Neuronal stem cell (in vitro differentiated cells): ENCODE measurements around the gene ZNF423.

Source experiments
- DNase-seq: peaks from one replicate; pipeline ENCODE4 v3.0.0-alpha.2; 2013; ENCODE audit warnings: low spot score
- H2AFZ ChIP-seq: one replicate; pipeline ENCODE4 v1.6.1; 2013; ENCODE audit warnings: mild to moderate bottlenecking, low read length, inconsistent platforms
- H2AK5ac ChIP-seq: 2 replicates; pipeline ENCODE4 v1.6.1; 2013; ENCODE audit warnings: low read depth, mild to moderate bottlenecking, inconsistent platforms, low read length, moderate library complexity, mixed read lengths
- H2BK120ac ChIP-seq: 2 replicates; pipeline ENCODE4 v1.6.1; 2013; ENCODE audit warnings: low read depth, mild to moderate bottlenecking, inconsistent platforms, low read length, moderate library complexity, mixed read lengths
- H2BK12ac ChIP-seq: one replicate; pipeline ENCODE4 v1.6.1; 2013; ENCODE audit warnings: low read length, inconsistent platforms
- H2BK15ac ChIP-seq: 2 replicates; pipeline ENCODE4 v1.6.1; 2013; ENCODE audit warnings: mild to moderate bottlenecking, low read length, inconsistent platforms, mixed read lengths
- H2BK5ac ChIP-seq: one replicate; pipeline ENCODE4 v1.6.1; 2013; ENCODE audit warnings: inconsistent platforms, mild to moderate bottlenecking, low read length, moderate library complexity
- H3K14ac ChIP-seq: one replicate; pipeline ENCODE4 v1.6.1; 2013; ENCODE audit warnings: low read length, inconsistent platforms
- H3K18ac ChIP-seq: 2 replicates; pipeline ENCODE4 v1.6.1; 2013; ENCODE audit warnings: low read length, inconsistent platforms
- H3K23ac ChIP-seq: 2 replicates; pipeline ENCODE4 v1.6.1; 2013; ENCODE audit warnings: low read depth, mild to moderate bottlenecking, mixed read lengths, low read length, inconsistent platforms; ENCODE audit not compliant: poor library complexity
- H3K27ac ChIP-seq: replicated peaks from 3 replicates; pipeline ENCODE4 v1.5.1; 2013; ENCODE audit warnings: low read length, inconsistent platforms
- H3K27me3 ChIP-seq, 3 experiments: 2 replicates each; pipeline ENCODE4 v1.6.1; 2013; ENCODE audit warnings: low read length in 3 of 3, mild to moderate bottlenecking in 2 of 3, inconsistent platforms in 1 of 3, low read depth in 1 of 3, mixed read lengths in 1 of 3, moderate library complexity in 1 of 3; ENCODE audit not compliant: control insufficient read depth in 3 of 3, insufficient read depth in 3 of 3
- H3K36me3 ChIP-seq, 2 donors: replicated peaks in 1 of 2; 2 replicates each; pipeline ENCODE4 v1.6.1; 2013; ENCODE audit warnings: low read length in 2 of 2; ENCODE audit not compliant: control insufficient read depth in 2 of 2, insufficient read depth in 2 of 2
- H3K4ac ChIP-seq: 2 replicates; pipeline ENCODE4 v1.6.1; 2013; ENCODE audit warnings: inconsistent platforms, mild to moderate bottlenecking, low read length, moderate library complexity
- H3K4me1 ChIP-seq, 2 donors: 1 replicate in 1 of 2; 2 replicates in 1 of 2; pipeline ENCODE4 v1.6.1; 2013; ENCODE audit warnings: low read length in 2 of 2, low read depth in 1 of 2; ENCODE audit not compliant: control insufficient read depth in 2 of 2, insufficient read depth in 1 of 2
- H3K4me2 ChIP-seq: one replicate; pipeline ENCODE4 v1.6.1; 2013; ENCODE audit warnings: mild to moderate bottlenecking, low read length, inconsistent platforms; ENCODE audit not compliant: insufficient read depth, poor library complexity, severe bottlenecking
- H3K4me3 ChIP-seq, 2 donors: 2 replicates each; pipeline ENCODE4 v1.5.1; 2013; ENCODE audit warnings: low read length in 2 of 2, mild to moderate bottlenecking in 2 of 2, inconsistent platforms in 1 of 2, moderate library complexity in 1 of 2
- H3K79me1 ChIP-seq: one replicate; pipeline ENCODE4 v1.6.1; 2013; ENCODE audit warnings: low read depth, mild to moderate bottlenecking, inconsistent platforms, low read length, moderate library complexity
- H3K9ac ChIP-seq: one replicate; pipeline ENCODE4 v1.6.1; 2013; ENCODE audit warnings: mild to moderate bottlenecking, low read depth, low read length, inconsistent platforms; ENCODE audit not compliant: poor library complexity
- H3K9me3 ChIP-seq, 2 donors: replicated peaks in 1 of 2; 2 replicates each; pipeline versions ENCODE3 to v1.6.1; 2013; ENCODE audit warnings: low read length in 2 of 2, mild to moderate bottlenecking in 2 of 2, inconsistent platforms in 1 of 2, low read depth in 1 of 2, mixed read lengths in 1 of 2, moderate library complexity in 1 of 2; ENCODE audit not compliant: control insufficient read depth in 2 of 2, insufficient read depth in 1 of 2
- H4K8ac ChIP-seq: one replicate; pipeline ENCODE4 v1.6.1; 2013; ENCODE audit warnings: low read depth, mild to moderate bottlenecking, inconsistent platforms, low read length, moderate library complexity
- H4K91ac ChIP-seq: one replicate; pipeline ENCODE4 v1.6.1; 2013; ENCODE audit warnings: low read length, low read depth, mild to moderate bottlenecking, inconsistent platforms; ENCODE audit not compliant: poor library complexity
- WGBS, 2 donors: extraction: QIAGEN DNeasy Blood & Tissue Kit; methylation state at CpG; one replicate each; pipeline ENCODE4 v1.1.7; 2013; ENCODE audit warnings: missing lambda C conversion rate in 2 of 2, mixed read lengths in 1 of 2; ENCODE audit not compliant: insufficient read length in 2 of 2, insufficient replicate concordance in 1 of 2; ENCODE audit errors: extremely low coverage in 2 of 2; 5-methylcytosine and 5-hydroxymethylcytosine counted together

The ZNF423 gene

GRCh38 chr16:49441366-49441780, 414.5 kb downstream of the ZNF423 start:
- peak overlapping the region; percentile 12 for H2BK15ac ChIP-seq
- H3K4me3 ChIP-seq: no peak overlapping the region
- peak overlapping the region; percentile 57 for H4K8ac ChIP-seq
- H3K79me1 ChIP-seq: no peaks in the 10 kb centered on the region
- no peak overlapping the region for H2AK5ac ChIP-seq
- no peak overlapping the region for H3K23ac ChIP-seq
- no peak overlapping the region for H3K4ac ChIP-seq
- peaks cover 0 to 2% of the 10 kb centered on the region in 2 donors for H3K9me3 ChIP-seq
- no peak overlapping the region for H3K27ac ChIP-seq
- H3K27me3 ChIP-seq: peaks cover 0 to 43% (median 2%) of the 10 kb centered on the region in 3 experiments
- peak overlapping the region; percentile 74 for H2AFZ ChIP-seq
- H3K18ac ChIP-seq: peak overlapping the region; percentile 49
- no CpG with 5 or more reads among the region's 18 CpGs for WGBS, 2 donors
- no peak overlapping the region for H4K91ac ChIP-seq
- H2BK12ac ChIP-seq: no peak overlapping the region
- H3K14ac ChIP-seq: no peak overlapping the region
- no peak overlapping the region for H2BK120ac ChIP-seq
- no peaks in the 10 kb centered on the region for H3K36me3 ChIP-seq
- H3K4me2 ChIP-seq: no peak overlapping the region
- H3K4me1 ChIP-seq: peaks cover 16 to 37% of the 10 kb centered on the region in 2 donors
- no peak overlapping the region for H2BK5ac ChIP-seq
- DNase-seq: no peak
- H3K9ac ChIP-seq: no peak overlapping the region

- Histone ChIP-seq H3K4me3 (no peak overlapping the region), H3K36me3 (no peaks in the 10 kb centered on the region), H2AFZ (peak overlapping the region; percentile 5), H2AK5ac (peak overlapping the region; percentile 12), H3K4me1 (peaks cover 16 to 37% of the 10 kb centered on the region in 2 donors), H3K27me3 (peaks cover 0 to 45% (median 2%) of the 10 kb centered on the region in 3 experiments), H3K18ac (peak overlapping the region; percentile 53), H2BK5ac (no peak overlapping the region), H3K9me3 (peaks cover 0 to 2% of the 10 kb centered on the region in 2 donors), H3K9ac (no peak overlapping the region), H3K14ac (no peak overlapping the region), H2BK15ac (no peak overlapping the region), H3K79me1 (no peaks in the 10 kb centered on the region), H3K4me2 (no peak overlapping the region), H3K27ac (no peak overlapping the region), H3K23ac (no peak overlapping the region), H4K8ac (no peak overlapping the region), H4K91ac (no peak overlapping the region), H2BK12ac (peak overlapping the region; percentile 33), H3K4ac (no peak overlapping the region), H2BK120ac (no peak overlapping the region)
- no CpG with 5 or more reads among the region's 20 CpGs for WGBS, 2 donors
- no peak for DNase-seq
Measured at GRCh38 chr16:49440156-49441065, 415.5 kb downstream of the ZNF423 start.

- Histone ChIP-seq H3K4me1 (peaks cover 16 to 37% of the 10 kb centered on the region in 2 donors), H3K79me1 (no peaks in the 10 kb centered on the region), H3K36me3 (no peaks in the 10 kb centered on the region), H3K9ac (no peak overlapping the region), H2BK5ac (no peak overlapping the region), H3K9me3 (peaks cover 0 to 2% of the 10 kb centered on the region in 2 donors), H2AK5ac (peak overlapping the region; percentile 12), H3K18ac (no peak overlapping the region), H3K4me3 (no peak overlapping the region), H3K4ac (no peak overlapping the region), H2BK12ac (no peak overlapping the region), H3K14ac (no peak overlapping the region), H2BK15ac (no peak overlapping the region), H4K8ac (no peak overlapping the region), H3K27me3 (peaks cover 0 to 40% (median 2%) of the 10 kb centered on the region in 3 experiments), H3K27ac (no peak overlapping the region), H4K91ac (no peak overlapping the region), H3K23ac (no peak overlapping the region), H2AFZ (no peak overlapping the region), H3K4me2 (no peak overlapping the region), H2BK120ac (no peak overlapping the region)
- DNase-seq: no peak
- no CpG with 5 or more reads among the region's 4 CpGs for WGBS, 2 donors
Measured at GRCh38 chr16:49439676-49440075, 416.2 kb downstream of the ZNF423 start.

- WGBS, 2 donors: no CpG with 5 or more reads among the region's 7 CpGs
- Histone ChIP-seq H2AK5ac (no peak overlapping the region), H2BK12ac (no peak overlapping the region), H2BK5ac (no peak overlapping the region), H3K9me3 (peaks cover 0 to 2% of the 10 kb centered on the region in 2 donors), H3K27ac (peak overlapping the region; percentile 9), H2BK120ac (no peak overlapping the region), H3K4ac (no peak overlapping the region), H2BK15ac (no peak overlapping the region), H3K18ac (no peak overlapping the region), H3K14ac (no peak overlapping the region), H3K4me1 (peaks cover 16 to 37% of the 10 kb centered on the region in 2 donors), H3K36me3 (no peaks in the 10 kb centered on the region), H3K79me1 (no peaks in the 10 kb centered on the region), H4K91ac (no peak overlapping the region), H3K27me3 (peaks cover 0 to 34% (median 2%) of the 10 kb centered on the region in 3 experiments), H4K8ac (no peak overlapping the region), H3K9ac (no peak overlapping the region), H3K23ac (no peak overlapping the region), H3K4me3 (no peak overlapping the region), H2AFZ (no peak overlapping the region), H3K4me2 (no peak overlapping the region)
- DNase-seq: peak; percentile 39
Measured at GRCh38 chr16:49439050-49439449, 416.9 kb downstream of the ZNF423 start.
